GM12873 (cell line): ENCODE results near the gene GNG7.
A peak's percentile ranks its signal among the peaks of the same experiment; 100 is the strongest.

Experiments
- TF ChIP-seq, protein P1 (sequence below): IDR thresholded peaks from 2 replicates; pipeline ENCODE4 v1.5.1; 2012; ENCODE audit warnings: low read depth, mild to moderate bottlenecking, moderate library complexity, low read length, control low read depth; ENCODE audit not compliant: insufficient read depth; ENCODE audit errors: missing control alignments

Gene GNG7

DNA sequence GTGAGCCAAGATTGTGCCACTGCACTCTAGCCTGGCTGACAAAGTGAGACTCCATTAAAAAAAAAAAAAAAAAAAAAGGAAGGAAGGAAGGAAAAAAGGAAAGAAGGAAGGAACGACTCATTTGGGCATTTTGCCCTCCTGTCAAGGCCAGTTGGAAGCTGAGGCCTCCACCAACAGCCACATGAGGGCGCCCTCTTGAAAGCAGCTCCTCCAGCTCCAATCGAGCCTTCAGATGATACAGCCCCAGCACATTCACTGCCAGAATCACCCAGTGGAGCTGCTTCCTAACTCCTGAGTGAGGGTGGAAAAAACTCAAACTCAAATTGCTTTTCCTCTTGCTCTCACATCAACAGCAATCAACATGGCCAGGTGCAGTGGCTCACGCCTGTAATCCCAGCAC lies 40.9 kb downstream of the GNG7 start:
- TF ChIP-seq, protein P1, sequence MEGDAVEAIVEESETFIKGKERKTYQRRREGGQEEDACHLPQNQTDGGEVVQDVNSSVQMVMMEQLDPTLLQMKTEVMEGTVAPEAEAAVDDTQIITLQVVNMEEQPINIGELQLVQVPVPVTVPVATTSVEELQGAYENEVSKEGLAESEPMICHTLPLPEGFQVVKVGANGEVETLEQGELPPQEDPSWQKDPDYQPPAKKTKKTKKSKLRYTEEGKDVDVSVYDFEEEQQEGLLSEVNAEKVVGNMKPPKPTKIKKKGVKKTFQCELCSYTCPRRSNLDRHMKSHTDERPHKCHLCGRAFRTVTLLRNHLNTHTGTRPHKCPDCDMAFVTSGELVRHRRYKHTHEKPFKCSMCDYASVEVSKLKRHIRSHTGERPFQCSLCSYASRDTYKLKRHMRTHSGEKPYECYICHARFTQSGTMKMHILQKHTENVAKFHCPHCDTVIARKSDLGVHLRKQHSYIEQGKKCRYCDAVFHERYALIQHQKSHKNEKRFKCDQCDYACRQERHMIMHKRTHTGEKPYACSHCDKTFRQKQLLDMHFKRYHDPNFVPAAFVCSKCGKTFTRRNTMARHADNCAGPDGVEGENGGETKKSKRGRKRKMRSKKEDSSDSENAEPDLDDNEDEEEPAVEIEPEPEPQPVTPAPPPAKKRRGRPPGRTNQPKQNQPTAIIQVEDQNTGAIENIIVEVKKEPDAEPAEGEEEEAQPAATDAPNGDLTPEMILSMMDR = peak; percentile 62

DNA sequence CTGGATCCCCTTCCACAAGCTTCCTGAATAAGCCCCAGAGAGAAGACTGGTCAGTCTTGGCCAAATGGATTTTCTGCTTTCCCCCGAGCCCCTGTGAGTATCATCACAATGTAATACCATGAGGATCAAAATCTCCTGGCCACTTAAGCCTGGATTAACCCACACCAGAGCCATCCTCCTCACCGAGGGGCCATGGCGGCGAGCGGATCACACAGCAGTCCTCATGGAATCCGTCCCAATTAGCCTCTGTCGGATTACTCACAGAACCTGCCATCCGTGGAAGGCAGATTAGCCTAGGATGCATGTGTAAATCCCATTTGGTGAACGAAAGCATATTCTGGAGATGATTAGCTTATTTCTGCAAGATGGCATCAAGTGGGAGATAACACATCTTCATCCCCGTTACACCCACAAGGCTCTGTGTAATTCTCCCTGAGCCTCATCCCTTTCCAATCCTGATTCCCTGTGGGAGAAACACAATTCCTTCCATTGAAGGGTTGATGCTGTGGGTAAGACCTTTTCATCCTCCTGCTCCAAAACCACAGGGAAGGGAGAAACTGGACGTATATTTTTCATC lies 42.5 kb downstream of the GNG7 start:
- TF ChIP-seq, protein P1 = no peak

DNA sequence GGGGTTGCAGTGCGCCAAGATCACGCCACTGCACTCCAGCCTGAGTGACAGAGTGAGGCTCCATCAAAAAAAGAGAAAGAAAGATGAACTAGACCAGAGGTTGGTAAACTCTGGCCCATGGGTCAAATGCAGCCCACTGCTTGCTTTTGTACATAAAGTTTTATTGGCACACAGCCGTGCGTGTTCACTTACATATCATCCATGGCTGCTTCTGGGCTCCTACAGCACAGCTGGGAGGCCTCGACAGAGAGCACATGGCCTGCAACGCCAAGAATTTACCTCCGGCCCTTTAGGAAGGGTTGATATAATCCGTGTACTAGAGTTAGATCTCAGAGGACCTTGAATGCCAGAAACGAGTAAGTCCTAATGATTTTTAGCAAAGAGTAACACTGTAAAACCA lies 46.0 kb downstream of the GNG7 start:
- TF ChIP-seq, protein P1 = no peak

DNA sequence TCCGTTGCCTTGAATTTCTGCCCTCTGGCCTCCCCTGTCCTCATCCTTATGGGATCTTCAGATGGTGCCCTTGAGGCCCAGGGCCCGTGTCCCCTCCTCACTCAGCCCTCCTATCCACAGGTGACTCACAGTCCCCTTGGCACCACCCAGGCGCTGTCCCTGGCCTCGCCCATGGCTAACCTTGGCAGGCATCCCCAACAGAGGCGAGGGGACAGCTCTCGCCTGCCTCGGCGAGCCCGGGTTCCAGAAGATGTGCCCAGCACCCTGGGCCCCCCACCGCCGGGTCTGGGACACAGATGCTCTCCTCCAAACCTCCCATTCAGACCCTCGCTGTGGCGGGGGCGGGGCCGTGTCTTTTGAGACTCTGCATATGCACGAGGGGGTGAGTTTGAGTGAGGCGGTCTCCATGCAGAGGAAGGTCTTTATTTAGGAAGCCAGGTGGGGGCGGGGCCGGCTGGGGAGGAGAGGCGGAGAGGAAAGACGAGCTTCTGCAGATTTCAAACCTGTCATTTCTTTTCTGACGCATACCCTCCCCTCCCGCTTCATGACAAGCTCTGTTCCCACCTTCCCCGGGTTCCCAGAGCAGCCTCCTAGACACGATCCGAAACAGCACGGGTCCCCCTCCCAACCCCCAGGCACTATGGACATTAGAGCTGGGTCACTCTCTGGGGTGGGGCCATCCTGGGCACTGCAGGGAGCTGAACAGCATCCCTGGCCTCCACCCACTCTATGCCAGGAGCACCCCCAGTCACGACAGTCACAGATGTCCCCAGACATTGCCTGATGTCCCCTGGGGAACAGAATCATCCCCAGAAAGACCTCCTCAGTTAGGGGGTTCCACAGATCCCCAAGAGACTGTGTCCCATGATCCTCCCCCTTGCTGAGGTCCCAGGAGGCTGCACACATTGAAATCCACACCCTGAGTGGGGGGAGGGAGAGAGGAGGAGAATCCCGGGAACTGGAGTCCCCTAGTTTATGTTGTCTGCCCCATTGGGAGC lies 48.5 kb downstream of the GNG7 start:
- TF ChIP-seq, protein P1 = no peak

DNA sequence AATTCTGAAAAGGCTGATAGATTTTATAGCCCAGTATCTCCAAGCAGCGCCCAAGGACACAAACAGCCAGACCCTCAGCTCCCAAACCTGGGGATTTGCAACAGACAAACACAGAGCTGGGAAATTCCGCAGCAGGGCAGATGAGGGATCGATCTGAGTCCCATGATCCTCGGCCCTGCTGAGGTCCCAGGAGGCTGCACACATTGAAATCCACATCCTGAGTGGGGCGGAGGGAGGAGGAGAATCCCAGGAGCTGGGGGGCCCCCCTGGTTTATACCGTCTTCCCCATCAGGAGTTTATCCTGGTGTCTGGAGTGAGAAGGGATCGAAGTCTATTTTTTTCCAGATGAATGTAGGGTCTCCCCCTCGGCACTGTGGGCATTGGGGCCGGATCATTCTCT lies 49.3 kb downstream of the GNG7 start:
- TF ChIP-seq, protein P1 = no peak

DNA sequence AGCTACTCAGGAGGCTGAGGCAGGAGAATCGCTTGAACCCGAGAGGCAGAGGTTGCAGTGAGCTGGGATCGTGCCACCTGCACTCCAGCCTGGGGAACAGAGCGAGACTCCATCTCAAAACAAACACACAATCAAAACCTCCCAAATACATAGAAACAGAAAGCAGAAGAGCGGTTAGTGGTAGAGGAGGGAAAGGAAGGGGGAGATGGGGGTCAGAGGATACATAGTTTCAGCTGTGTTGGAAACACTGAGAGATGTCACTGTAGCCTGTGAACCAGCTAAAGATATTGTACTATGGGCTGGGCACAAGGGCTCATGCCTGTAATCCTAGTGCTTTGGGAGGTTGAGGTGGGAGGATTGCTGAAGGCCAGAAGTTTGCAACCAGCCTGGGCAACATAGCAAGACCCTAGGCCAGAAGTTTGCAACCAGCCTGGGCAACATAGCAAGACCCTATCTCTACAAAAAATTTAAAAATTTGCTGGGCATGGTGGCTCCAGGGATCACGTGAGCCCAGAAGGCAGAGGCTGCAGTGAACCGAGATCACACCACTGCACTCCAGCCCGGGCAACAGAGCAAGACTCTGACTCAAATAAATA lies 49.9 kb downstream of the GNG7 start:
- TF ChIP-seq, protein P1 = no peak

DNA sequence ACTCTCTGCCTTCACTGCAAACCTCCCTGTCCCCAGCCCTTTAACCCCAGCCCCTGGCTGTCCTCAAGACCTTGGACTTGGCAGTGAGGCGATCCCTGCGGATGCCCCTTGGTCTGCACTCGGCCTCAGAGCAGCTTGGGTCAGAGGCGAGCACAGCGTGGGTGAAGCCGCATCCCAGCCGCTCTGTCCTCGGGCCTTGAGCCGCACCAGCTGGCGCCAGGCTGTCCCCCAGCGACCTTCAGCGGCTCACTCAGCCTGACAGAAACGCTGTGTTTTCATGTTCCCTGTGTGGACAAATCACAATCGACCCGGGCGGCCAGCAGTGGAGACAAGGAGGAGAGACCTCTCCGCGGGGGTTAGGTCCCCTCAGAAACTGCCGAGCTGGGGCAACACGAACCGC lies 52.0 kb downstream of the GNG7 start:
- TF ChIP-seq, protein P1 = no peak
